GM19463 (cell line): Measurements from ENCODE around the gene MRPL36.

ENCODE experiments used
- ATAC-seq: cut with Tn5 transposase; IDR thresholded peaks from one replicate; pipeline ENCODE4 v1.9.1; 2021; ENCODE audit warnings: mild to moderate bottlenecking, moderate library complexity; ENCODE audit not compliant: unreplicated experiment

MRPL36 gene

DNA sequence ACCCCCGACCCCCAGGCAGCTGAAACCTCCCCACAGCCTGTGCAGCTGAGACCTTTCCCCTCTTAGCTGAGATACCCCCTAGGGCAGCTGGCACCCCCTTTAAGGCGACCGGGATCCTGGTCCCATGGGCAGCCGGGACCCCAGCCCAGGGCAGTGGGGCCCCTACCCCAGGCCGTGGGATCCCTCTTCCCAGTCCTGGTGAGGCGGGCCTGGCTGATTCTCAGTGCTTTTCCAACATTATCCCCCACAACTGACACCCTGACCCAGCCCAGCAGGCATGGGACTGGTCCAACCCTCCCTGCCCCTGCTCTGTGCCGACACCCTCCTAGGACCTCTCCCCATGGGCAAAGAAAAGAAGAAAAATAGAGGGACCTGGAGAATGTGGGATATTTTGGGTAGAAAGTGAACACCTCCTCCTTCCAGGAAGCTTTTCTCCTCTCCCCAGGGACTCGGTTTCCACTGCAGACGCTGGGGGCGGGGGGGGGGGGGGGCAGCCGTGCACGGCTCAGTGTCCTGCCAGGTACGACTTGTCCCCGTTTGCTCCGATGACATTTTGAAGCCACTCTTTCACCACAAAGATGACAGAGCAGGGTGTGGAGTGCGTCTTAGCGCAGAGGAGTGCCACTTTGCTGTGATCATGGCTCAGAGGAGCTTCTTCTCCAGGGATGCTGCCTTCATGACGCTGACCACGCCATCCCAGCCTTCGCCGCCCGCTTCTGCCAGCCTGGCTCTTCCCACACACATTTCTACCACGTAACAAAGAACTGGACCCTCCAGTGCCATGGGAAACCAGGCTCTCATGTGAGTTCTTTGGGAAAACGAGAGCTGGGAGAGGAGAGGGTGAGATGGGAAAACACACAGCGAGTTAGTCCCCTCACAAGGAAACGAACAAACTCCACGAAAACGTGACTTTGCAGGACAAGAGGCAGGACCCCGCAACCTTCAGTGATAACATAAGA lies 47.5 kb downstream of the MRPL36 start:
- no peak for ATAC-seq

DNA sequence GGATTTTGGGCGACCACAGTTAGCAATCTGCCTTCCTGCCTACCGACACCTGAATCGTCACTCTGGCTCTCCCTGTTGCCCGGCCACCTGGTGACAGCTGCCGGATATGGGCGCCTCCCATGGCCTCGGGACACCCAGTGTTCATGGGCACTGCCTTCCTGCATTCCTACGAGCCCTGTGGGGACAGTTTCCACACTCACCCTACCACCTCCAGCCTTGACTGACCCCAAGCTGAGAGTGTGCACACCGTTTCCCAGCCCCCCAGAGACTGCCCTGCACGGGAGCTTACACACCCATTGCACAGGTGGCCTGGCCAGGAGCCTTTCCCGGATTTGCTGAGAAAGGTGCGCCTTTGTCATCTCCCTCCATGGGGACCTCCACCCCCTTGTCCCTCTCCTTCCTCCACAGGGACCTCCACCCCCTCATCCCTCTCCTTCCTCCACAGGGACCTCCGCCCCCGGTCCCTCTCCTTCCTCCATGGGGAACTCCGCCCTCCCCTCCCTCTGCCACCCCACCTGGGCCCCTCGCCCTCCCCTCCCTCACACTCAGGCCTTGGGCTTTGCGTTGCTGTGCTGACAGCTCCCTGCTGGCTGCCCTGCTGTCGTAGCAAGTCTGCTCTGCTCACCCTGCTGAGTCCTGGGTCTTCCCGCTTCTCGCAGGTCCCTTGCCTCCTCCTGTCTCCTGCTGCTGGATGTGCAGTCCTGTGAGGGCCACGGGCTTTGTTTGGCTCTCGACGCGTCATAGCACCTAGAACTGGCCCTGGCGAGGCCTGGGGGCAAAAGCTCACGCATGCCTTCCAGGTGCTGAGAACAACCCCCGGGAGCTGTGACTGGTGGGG lies 48.4 kb downstream of the MRPL36 start:
- ATAC-seq: no peak

DNA sequence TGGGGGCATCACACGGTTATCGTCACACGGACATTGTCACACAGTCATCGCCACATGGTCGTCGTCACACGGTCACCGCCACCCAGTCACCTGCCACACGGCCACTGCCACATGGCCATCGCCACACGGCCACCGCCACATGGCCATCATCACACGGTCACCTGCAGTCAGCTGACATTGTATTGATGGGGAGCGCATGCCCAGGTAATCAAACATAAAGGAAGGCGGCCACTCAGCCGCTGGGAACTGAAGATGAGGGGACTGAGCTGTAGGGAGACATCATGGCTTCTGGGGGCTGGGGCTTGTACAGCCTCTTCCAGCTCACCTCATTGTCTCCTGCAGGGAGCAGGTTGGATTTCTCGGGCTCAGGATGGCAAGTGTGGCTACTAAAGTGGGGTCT lies 49.2 kb downstream of the MRPL36 start:
- ATAC-seq: no peak

DNA sequence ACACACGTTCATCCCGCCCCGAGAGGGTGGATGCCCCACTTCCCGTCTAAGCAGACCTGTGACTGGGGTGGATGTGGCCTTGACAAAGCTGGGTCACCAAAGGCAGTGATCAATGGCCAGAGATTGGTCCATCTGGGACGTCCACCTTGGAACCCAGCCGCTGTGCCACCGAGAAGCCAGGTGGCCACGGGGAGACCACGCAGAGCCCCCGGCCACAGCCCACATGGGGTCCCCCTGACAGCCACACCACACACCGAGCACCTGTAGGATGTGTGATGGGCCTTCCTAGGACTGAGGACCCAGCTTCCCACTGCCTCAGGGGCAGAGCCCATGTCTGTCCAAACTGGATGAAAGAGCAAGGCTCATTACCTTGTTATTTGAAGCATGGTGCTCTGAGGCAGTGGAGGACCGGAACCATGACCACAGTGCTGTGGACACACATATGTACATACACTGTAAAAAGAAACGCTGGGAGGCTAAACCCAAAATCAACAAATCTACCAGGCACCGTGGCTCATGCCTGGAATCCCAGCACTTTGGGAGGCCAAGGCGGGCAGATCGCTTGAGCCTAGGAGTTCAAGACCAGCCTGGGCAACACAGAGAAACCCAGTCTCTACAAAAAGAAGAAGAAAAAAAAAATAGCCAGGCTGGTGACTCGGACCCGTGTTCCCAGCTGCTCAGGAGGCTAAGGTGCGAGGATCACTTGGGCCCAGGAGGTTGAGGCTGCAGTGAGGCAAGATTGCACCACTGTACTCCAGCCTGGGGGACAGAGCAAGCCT lies 50.1 kb downstream of the MRPL36 start:
- ATAC-seq: no peak

DNA sequence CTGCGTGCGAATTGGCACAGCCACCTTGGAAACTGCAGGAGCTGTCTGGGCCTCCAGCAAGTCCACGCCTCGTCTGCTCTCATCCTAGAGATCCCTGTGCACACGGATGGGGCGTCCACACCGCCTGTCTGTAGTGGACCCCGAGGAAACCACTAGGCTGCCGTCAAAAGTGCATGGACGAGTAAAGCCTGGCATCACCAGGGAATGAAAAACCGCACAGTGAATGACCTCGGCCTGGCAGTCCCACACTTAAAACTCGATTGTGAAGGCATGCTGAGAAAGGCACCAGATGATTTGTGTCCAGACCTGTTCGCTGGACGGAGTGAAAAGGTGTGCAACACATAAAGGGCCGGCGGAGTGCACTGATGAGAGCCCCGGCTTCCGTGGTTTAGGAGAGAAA lies 50.8 kb downstream of the MRPL36 start:
- ATAC-seq: no peak
